ENCODE data around the gene NRTN.

Gene NRTN

DNA sequence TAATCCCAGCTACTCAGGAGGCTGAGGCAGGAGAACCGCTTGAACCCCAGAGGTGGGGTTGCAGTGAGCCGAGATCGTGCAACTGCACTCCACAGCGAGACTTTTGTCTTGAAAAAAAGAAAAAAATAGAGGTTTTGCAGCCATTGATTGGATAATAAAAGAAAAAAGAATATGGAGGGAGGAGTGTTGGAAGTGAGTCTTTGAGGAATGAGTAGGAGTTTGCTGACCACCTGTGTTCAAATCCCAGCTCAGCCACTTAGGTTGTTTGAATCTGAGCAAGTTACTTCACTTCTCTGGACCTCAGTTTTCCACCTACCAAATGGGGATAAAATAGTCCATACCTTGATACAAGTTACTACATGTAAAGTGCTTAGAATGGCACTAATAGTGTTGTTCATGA is 6.2 kb downstream of the NRTN start:
- no peak for DNase-seq

GRCh38 chr19:5814123-5814851 is 9.4 kb downstream of the NRTN start:
- DNase-seq: no peak

DNA sequence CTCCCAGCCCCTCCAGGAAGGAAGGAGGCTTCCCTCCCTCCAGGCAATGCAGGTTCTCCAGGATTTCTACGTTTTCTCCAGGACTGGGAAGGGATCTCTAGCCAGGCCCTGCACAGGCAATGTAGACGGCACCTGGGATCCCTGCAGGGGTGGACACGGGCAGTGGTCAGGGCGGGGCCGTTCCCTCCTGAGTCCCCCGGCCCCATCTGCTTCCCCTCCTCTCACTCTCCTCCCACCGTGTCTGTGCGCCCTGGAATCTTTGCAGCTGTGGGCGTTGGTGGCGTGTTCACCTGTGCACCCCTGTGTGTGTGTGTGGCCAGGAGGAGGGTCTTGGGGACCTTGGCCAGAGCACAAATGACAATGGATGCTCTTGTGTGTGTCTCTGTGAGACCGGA is 10.0 kb downstream of the NRTN start:
- DNase-seq: no peak

DNA sequence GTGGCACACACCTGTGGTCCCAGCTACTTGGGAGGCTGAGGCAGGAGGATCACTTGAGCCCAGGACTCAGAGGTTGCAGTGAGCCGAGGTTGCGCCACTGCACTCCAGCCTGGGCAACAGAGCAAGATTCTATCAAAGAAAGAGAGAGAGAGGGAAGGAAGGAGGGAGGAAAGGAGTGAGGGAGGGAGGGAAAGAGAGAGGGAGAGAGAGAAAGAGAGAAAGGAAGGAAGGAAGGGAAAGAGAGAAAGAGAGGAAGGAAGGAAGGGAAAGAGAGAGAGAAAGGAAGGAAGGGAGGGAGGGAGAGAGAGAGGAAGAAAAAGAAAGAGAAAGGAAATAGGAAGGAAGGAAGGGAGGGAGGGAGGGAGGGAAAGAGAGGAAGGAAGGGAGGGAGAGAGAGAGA is 12.4 kb downstream of the NRTN start:
- DNase-seq: no peak

DNA sequence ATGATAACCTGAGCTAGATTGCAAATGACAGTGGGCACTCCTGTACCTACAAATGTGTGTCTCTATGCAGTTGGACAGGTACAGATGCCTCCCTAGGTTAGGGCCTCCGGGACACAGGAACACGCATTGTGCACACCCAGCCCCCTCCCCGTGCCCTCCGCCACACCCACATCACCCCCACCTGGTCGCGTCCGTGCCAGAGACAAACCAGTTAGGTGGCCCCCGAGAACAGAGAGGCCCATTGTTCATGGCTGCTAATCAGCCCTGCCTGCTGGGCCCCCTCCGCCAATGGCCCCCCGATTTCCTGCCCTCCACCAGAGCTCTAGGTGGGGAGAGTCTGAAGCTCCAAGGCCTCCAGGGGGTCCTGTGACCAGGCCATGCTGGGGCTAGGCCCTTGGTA is 13.7 kb downstream of the NRTN start:
- DNase-seq: no peak

DNA sequence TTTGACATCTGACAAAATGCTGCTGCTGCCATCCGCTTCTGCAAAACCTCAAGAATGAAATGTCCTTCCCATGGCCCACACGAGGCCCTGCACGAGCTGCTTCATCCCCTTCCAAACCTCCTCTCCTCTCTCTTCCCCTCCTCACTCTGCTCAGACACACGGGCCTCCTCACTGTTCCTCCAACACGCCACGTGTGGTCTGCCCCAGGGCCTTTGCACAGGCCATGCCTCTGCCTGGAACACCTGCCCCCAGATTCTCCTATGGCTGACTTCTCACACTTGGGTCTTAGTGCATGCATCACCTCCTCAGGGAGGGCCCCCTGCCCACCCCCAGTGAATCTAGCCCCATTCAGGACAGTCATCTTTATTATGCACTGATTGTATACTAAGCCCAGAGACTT is 15.9 kb downstream of the NRTN start:
- DNase-seq: no peak

GRCh38 chr19:5821521-5822180 is 16.8 kb downstream of the NRTN start:
- no peak for DNase-seq

- no peak for DNase-seq
Observed at GRCh38 chr19:5822181-5822844, 17.4 kb downstream of the NRTN start.

DNA sequence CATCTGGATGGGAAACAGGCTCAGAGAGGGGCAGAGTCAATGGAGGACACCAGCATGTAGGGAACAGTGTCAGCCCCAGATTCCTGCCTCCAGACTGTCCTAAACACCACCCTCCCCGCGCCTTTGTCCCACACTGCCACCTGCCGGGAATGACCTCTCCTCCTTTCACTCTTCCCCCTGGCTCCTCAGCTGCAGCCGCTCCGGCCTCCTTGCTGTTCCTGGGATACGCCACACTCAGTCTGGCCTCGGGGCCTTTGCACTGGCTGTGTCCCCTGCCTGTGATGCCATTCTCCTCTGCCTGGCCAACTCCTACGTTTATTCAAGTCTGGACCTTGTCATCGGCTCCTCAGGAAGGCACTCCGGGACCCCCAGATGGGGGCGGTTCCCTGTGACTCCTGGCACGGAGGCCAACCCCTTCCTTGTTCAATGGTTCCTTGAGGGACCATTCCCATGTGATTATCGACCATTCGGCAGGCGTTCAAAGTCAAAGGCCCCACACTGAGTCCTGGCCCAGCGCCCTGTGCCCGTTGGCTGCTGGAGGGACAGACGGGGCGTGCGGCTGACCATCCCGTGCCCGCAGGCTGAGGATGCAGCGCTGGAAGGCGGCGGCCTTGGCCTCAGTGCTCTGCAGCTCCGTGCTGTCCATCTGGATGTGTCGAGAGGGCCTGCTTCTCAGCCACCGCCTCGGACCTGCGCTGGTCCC is 18.9 kb downstream of the NRTN start:
- no peak for DNase-seq

DNA sequence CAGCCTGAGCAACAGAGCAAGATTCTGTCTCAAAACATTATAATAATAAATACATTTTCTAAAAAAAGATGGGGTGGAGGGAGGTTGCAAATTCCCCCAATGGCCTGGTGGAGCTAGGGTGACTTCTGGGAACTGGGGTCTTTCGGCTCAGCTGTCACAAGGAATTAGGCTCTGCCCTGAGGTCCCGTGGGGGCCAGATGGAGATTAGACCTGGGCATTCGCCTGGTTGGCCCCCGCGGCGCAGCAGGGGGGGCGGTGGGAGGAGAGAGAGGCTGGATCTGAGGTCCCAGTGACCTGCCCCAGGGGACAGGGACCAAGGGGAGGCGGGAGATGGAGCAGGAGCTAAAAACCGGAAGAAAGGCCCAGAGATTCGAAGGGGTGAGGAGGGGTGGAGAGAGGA is 19.9 kb downstream of the NRTN start:
- no peak for DNase-seq

DNA sequence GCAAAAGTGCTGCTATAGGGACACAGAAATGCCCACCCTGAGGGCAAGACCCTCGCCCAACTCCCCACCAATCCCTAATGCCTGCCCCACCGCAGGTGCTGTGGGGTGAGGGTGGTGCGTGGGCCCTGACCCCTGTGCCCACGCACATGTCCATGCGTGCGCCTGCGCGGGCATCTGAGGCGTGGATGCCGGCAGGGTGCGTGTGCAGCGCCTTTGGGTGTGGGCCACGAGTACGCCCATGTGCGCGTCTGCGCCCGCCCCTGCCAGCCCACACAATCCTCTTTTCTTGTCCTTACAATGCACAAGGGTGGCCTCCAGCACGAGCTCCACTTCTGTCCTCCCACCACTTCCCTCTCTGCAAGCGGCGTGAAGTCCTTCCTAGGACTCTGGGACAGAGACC is 20.3 kb downstream of the NRTN start:
- peak in 10 of 56 donors; percentile 2 to 44 (median 18) for DNase-seq

GRCh38 chr19:5826531-5827341 is 21.9 kb downstream of the NRTN start:
- no peak for DNase-seq

DNA sequence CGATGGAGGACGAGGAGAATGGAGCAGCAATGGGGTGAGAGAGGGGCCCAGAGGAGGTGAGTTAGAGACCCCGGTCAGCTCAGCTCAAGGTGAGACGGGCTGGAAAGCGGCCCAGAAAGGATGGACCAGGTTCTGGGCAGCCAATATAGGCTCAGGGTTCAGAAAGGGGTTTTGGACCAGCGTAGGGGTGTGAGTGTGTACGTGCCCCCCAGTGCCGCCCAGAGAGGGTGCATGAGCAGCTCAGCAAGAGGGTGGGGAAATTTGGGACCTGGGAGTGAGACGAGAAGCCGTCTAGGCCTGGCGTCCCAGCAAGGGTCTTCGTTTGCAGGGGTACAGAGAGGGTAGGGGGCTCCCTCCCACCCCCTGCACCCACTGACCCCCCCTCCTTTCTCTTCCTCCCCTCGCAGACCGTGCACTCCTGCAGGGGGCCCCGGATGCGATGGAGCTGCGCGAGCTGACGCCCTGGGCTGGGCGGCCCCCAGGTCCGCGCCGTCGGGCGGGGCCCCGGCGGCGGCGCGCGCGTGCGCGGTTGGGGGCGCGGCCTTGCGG is 22.5 kb downstream of the NRTN start:
- no peak for DNase-seq

DNA sequence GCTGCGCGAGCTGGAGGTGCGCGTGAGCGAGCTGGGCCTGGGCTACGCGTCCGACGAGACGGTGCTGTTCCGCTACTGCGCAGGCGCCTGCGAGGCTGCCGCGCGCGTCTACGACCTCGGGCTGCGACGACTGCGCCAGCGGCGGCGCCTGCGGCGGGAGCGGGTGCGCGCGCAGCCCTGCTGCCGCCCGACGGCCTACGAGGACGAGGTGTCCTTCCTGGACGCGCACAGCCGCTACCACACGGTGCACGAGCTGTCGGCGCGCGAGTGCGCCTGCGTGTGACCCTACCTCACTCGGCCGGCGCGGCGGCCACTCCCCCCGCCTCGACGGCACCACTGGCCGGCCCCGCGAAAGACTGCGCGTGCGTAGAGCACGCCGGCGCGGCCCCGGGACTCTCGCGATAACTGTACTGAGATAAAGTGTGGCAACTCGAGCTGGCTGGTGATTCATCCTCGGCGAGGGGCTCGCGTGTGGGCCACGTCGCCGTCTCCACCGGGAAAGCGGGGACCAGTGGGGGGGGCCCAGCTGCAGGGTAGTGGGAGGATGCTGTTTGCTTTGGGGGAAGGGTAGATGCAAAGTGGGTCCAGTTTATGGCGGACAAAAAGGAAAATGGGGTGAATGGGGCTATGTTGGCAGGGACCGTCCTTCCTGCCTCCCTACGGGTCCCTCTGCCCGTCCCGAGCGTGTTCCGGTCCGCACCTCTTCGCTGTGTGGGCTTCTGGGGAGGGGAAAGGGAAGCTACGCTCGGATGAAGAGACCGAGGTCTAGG is 23.2 kb downstream of the NRTN start:
- peak in 51 of 56 donors; percentile 6 to 85 (median 61) for DNase-seq

GRCh38 chr19:5828661-5829566 is 24.0 kb downstream of the NRTN start:
- no peak for DNase-seq

DNA sequence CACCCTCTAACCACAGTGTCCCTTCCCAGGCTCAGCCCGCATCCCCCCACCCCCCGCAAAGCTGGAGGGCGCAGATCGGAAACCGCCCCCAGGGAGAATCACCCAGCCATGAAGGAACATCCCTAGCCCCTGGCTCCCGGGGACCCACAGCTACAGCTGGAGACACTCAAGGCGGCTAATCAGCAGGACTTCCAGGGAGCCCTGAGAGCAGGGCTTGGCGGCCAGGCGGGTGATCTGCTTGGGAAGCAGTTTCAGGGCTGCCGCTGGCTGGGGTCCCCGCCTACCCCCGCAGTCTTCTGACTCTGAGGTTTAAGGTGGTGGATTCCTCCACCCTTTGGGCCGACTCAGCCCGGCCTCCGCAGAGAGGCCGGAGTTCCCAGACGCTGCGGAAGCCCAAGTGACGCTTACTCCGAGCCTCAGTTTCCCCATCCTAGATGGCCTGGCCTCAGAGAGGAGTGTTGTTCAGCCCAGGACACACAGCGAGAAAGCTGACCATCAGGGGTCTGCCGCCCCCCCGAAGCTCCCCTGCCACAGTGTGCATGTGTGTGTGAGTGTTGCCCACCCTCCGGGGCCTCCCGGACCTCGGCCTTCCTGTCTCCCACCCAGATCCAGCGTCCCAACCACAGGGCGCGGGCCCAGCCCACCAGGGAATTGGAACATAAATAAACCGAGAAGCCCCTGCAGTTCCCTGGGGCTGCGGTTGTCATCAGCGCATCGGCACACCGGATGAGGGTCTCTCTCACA is 24.9 kb downstream of the NRTN start:
- DNase-seq: no peak

DNA sequence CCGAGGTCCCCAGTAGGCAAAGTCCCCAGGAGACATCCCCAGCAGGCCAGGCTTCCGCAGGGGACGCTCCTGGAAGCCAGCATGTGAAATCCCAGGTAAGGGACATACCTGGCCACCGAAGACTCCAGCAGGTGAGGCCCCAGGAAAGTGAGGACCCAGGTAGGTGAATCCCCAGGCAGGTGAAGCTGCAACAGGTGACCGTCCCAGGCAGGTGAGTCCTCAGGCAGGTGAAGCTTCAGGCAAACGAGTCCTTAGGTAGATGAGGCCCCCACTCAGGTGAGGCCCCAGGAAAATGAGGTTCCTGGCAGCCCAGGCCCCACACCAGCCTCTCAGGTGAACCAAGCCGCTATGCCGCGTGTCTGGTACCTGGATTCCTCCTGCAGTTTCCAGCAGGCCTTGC is 26.3 kb downstream of the NRTN start:
- no peak for DNase-seq

DNA sequence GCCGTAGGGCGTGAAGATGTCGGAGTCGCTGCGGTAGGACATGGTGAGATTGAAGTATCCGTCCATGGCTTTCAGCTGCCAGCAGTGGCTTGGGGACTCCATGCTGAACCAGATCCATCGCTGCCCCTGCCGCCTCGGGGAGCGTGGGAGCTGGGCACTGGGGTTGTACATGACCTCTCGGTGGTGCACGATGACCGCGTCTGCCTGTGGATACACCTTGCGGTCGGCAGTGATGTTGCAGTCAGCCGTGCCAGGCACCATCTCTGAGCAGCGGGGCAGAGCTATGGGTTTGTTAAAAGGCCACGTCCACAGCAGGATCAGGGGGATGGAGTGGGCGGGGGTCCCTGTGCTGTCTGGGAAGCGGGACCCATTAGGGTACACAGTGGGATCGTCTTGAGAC is 27.2 kb downstream of the NRTN start:
- DNase-seq: no peak
